CD14-positive monocyte (primary cell): ENCODE data around the gene ZBTB39. TPM values are rescaled to one million over a fixed set of nuclear protein-coding genes. Genes with fewer than 3 reads are reported as not detected.

Experiments used
- DNase-seq, 3 donors: peaks; one replicate each; pipeline ENCODE4 v3.0.0-alpha.2; 2011 to 2022
- H2AFZ ChIP-seq: 2 replicates; pipeline ENCODE4 v1.6.0; 2012; ENCODE audit warnings: mild to moderate bottlenecking, low read depth, low read length, inconsistent platforms; ENCODE audit not compliant: insufficient read depth, poor library complexity, severe bottlenecking
- H3K27ac ChIP-seq, 2 donors: 1 replicate in 1 of 2; 2 replicates in 1 of 2; pipeline ENCODE4 v1.5.1; 2012 to 2013; ENCODE audit warnings: low read length in 2 of 2, control low read depth in 1 of 2, inconsistent platforms in 1 of 2, low read depth in 1 of 2, mild to moderate bottlenecking in 1 of 2
- H3K27me3 ChIP-seq, 2 donors: one replicate each; pipeline versions ENCODE4 v1.6.0 to v1.6.1; 2011 to 2013; ENCODE audit warnings: low read length in 2 of 2; ENCODE audit not compliant: control insufficient read depth in 2 of 2, insufficient read depth in 2 of 2
- H3K36me3 ChIP-seq, 2 donors: replicated peaks in 1 of 2; 1 replicate in 1 of 2; 2 replicates in 1 of 2; pipeline versions ENCODE4 v1.5.1 to v1.6.1; 2012 to 2013; ENCODE audit warnings: low read length in 2 of 2, control low read depth in 1 of 2, inconsistent platforms in 1 of 2, mild to moderate bottlenecking in 1 of 2; ENCODE audit not compliant: insufficient read depth in 2 of 2, control insufficient read depth in 1 of 2
- H3K4me1 ChIP-seq, 2 donors: 1 replicate in 1 of 2; 2 replicates in 1 of 2; pipeline versions ENCODE4 v1.5.1 to v1.6.1; 2012 to 2013; ENCODE audit warnings: low read length in 2 of 2, control low read depth in 1 of 2, inconsistent platforms in 1 of 2, mild to moderate bottlenecking in 1 of 2, moderate library complexity in 1 of 2; ENCODE audit not compliant: insufficient read depth in 2 of 2, control insufficient read depth in 1 of 2
- H3K4me2 ChIP-seq: replicated peaks from 2 replicates; pipeline ENCODE3; 2012; ENCODE audit warnings: low read length, moderate library complexity, mild to moderate bottlenecking; ENCODE audit not compliant: poor library complexity, severe bottlenecking; ENCODE audit errors: extremely low read depth
- H3K4me3 ChIP-seq, 3 experiments: fragments of 200-600 bp in 1 of 3; sonication (generic) in 1 of 3; replicated peaks in 1 of 3; 1 replicate in 2 of 3; 2 replicates in 1 of 3; pipeline ENCODE4 v1.5.1; 2011 to 2013; ENCODE audit warnings: low read length in 3 of 3, mild to moderate bottlenecking in 3 of 3, control low read depth in 2 of 3, low read depth in 2 of 3, inconsistent platforms in 1 of 3, moderate library complexity in 1 of 3
- H3K79me2 ChIP-seq: 2 replicates; pipeline ENCODE4 v1.6.0; 2012; ENCODE audit warnings: mild to moderate bottlenecking, control low read depth, inconsistent platforms, low read length, moderate library complexity; ENCODE audit not compliant: insufficient read depth
- H3K9ac ChIP-seq: 2 replicates; pipeline ENCODE4 v1.6.0; 2017; ENCODE audit warnings: low read length, mild to moderate bottlenecking; ENCODE audit not compliant: insufficient read depth, poor library complexity, severe bottlenecking
- H3K9me3 ChIP-seq, 2 donors: replicated peaks in 1 of 2; 1 replicate in 1 of 2; 2 replicates in 1 of 2; pipeline versions ENCODE4 v1.5.1 to v1.6.1; 2012 to 2013; ENCODE audit warnings: low read length in 2 of 2, control low read depth in 1 of 2; ENCODE audit not compliant: control insufficient read depth in 1 of 2, insufficient read depth in 1 of 2
- H4K20me1 ChIP-seq: 2 replicates; pipeline ENCODE4 v1.6.0; 2012; ENCODE audit warnings: mild to moderate bottlenecking, low read length, control low read depth, moderate library complexity; ENCODE audit not compliant: insufficient read depth
- H3K27ac Mint-ChIP-seq, 7 donors: one replicate each; pipeline ENCODE4 v1.8.0; 2020; ENCODE audit warnings: mild to moderate bottlenecking in 7 of 7, mixed read lengths in 7 of 7, moderate library complexity in 6 of 7, inconsistent platforms in 2 of 7
- H3K27me3 Mint-ChIP-seq, 3 donors: one replicate each; pipeline ENCODE4 v1.8.0; 2021 to 2022; ENCODE audit warnings: low read depth in 3 of 3, mild to moderate bottlenecking in 3 of 3, mixed read lengths in 3 of 3, moderate library complexity in 3 of 3, inconsistent platforms in 1 of 3
- H3K36me3 Mint-ChIP-seq, 2 donors: one replicate each; pipeline ENCODE4 v1.8.0; 2020; ENCODE audit warnings: mixed read lengths in 2 of 2, inconsistent platforms in 1 of 2, mild to moderate bottlenecking in 1 of 2
- H3K4me1 Mint-ChIP-seq: one replicate; pipeline ENCODE4 v1.8.0; 2020; ENCODE audit warnings: mild to moderate bottlenecking, mixed read lengths
- H3K4me3 Mint-ChIP-seq, 2 donors: one replicate each; pipeline ENCODE4 v1.8.0; 2020; ENCODE audit warnings: mild to moderate bottlenecking in 2 of 2, mixed read lengths in 2 of 2, moderate library complexity in 1 of 2
- H3K9me3 Mint-ChIP-seq, 7 donors: one replicate each; pipeline ENCODE4 v1.8.0; 2020 to 2022; ENCODE audit warnings: mixed read lengths in 7 of 7, mild to moderate bottlenecking in 6 of 7, moderate library complexity in 6 of 7, inconsistent platforms in 2 of 7
- CTCF ChIP-seq: fragments of 200-600 bp; IDR thresholded peaks from one replicate; pipeline ENCODE4 v1.8.0; 2022; ENCODE audit warnings: antibody characterized with exemption, mild to moderate bottlenecking
- WGBS: methylation state at CpG from one replicate; pipeline ENCODE4 v1.1.5; 2013; ENCODE audit warnings: missing lambda C conversion rate; ENCODE audit not compliant: insufficient coverage; 5-methylcytosine and 5-hydroxymethylcytosine counted together
- intact Hi-C, 2 donors: fragments of 100-400 bp; cut with micrococcal nuclease; formaldehyde crosslinking; loops; one replicate each; pipeline versions ENCODE4 v1.15.0 to v1.15.1; 2023
- polyA plus RNA-seq, 3 donors: library from polyadenylated mRNA; depleted of rRNA in 1 of 3; unstranded in 2 of 3; stranded (reverse) in 1 of 3; fragments of 300-500 nt in 2 of 3; fragments of >200 nt in 1 of 3; fragmentation: Illumina TruSeq in 2 of 3; gene quantifications; 1 replicate in 2 of 3; 2 replicates in 1 of 3; pipeline ENCODE4 v1.2.3, GENCODE V29; 2012 to 2021

Gene ZBTB39
- polyA plus RNA-seq, 3 donors = 0.65 to 3.7 (median 1.2) TPM

- Histone ChIP-seq H3K79me2 (peaks cover 11% of the 10 kb centered on the region), H3K4me3 (no peak overlapping the region), H3K27me3 (peaks cover 2 to 6% of the 10 kb centered on the region in 2 donors), H3K4me2 (no peak overlapping the region), H3K27ac (no peak overlapping the region), H3K9me3 (no peaks in the 10 kb centered on the region), H2AFZ (no peak overlapping the region), H3K4me1 (peaks cover 13 to 17% of the 10 kb centered on the region in 2 donors), H3K9ac (no peak overlapping the region), H3K36me3 (no peaks in the 10 kb centered on the region), H4K20me1 (no peaks in the 10 kb centered on the region)
- Mint-ChIP-seq H3K9me3 (no peaks in the 10 kb centered on the region), H3K27me3 (peaks cover 7 to 16% (median 10%) of the 10 kb centered on the region in 3 donors), H3K36me3 (peaks cover 0 to 2% of the 10 kb centered on the region in 2 donors), H3K4me1 (peaks cover 20% of the 10 kb centered on the region), H3K4me3 (no peak overlapping the region), H3K27ac (no peak overlapping the region)
- no peak for DNase-seq
- intact Hi-C loops = loop anchor here (2.0 to 5.0 kb wide), 2 partner anchors 51 to 52 kb away; no protein-coding TSS in a partner anchor
- 100% methylated on average over 1 of the region's 5 CpGs for WGBS
- TF ChIP-seq CTCF = no peak
These were observed 3.7 kb upstream of the ZBTB39 start for GRCh38 chr12:57009949-57010626.

- peak; percentile 68 for TF ChIP-seq CTCF
- H3K4me1 Mint-ChIP-seq = peaks cover 23% of the 10 kb centered on the region
- H3K36me3 ChIP-seq = peaks cover 13 to 15% of the 10 kb centered on the region in 2 donors
- intact Hi-C loops = loop anchor here (2.0 to 5.0 kb wide), 2 partner anchors 53 to 54 kb away; no protein-coding TSS in a partner anchor
- H3K9me3 ChIP-seq = no peaks in the 10 kb centered on the region
- peaks cover 0 to under 1% of the 10 kb centered on the region in 2 donors for H3K27me3 ChIP-seq
- no peak overlapping the region for H3K4me3 ChIP-seq
- H3K4me2 ChIP-seq = no peak overlapping the region
- H3K27ac ChIP-seq = no peak overlapping the region
- DNase-seq = peak; percentile 22 to 46 (median 37)
- no peak overlapping the region for H3K4me3 Mint-ChIP-seq
- no peaks in the 10 kb centered on the region for H3K9me3 Mint-ChIP-seq
- H3K27me3 Mint-ChIP-seq = peaks cover 1 to 4% (median 3%) of the 10 kb centered on the region in 3 donors
- H3K27ac Mint-ChIP-seq = no peak overlapping the region
- no peak overlapping the region for H3K9ac ChIP-seq
- peaks cover 13 to 21% of the 10 kb centered on the region in 2 donors for H3K4me1 ChIP-seq
- H4K20me1 ChIP-seq = peaks cover 5% of the 10 kb centered on the region
- H2AFZ ChIP-seq = no peak overlapping the region
- peaks cover 17% of the 10 kb centered on the region in 2 donors for H3K36me3 Mint-ChIP-seq
- peaks cover 19% of the 10 kb centered on the region for H3K79me2 ChIP-seq
These were observed 1.8 kb upstream of the ZBTB39 start for GRCh38 chr12:57008178-57008577.
